Esophagus squamous epithelium (tissue), 4 donors: ENCODE data around the gene ZNF385D.

Experiments
- POLR2A ChIP-seq, 4 donors: fragments of 450-650 bp; IDR thresholded peaks; one replicate each; pipeline ENCODE4 v1.6.1; 2017; ENCODE audit warnings: antibody characterized with exemption in 4 of 4, mild to moderate bottlenecking in 4 of 4, moderate library complexity in 3 of 4
- TF ChIP-seq, protein P1 (sequence below), 6 experiments: fragments of 450-650 bp in 4 of 6; fragments of 200-600 bp in 2 of 6; sonication (generic) in 2 of 6; IDR thresholded peaks; one replicate each; pipeline ENCODE4 v1.5.1; 2016 to 2019; ENCODE audit warnings: antibody characterized with exemption in 6 of 6, mild to moderate bottlenecking in 4 of 6, moderate library complexity in 4 of 6

DNA sequence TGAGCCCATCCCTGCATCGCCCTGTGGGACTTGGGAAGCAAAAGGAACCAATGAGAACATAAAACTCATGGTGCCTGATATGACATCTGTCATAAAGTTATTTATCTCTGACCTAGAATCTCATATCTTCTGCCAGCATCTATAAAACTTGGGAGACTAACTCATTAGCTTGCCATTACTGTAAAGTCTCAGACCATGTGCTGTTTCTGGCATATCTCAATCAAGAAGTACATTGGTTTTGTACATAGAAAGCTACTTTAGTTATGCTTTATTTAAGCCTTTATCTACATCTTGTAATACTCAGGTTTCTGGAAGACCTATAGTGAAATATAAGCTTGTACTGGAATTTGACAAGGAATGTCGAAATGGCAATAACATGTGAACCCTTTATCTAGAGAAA lies 112.5 kb downstream of the ZNF385D start:
- TF ChIP-seq, protein P1, sequence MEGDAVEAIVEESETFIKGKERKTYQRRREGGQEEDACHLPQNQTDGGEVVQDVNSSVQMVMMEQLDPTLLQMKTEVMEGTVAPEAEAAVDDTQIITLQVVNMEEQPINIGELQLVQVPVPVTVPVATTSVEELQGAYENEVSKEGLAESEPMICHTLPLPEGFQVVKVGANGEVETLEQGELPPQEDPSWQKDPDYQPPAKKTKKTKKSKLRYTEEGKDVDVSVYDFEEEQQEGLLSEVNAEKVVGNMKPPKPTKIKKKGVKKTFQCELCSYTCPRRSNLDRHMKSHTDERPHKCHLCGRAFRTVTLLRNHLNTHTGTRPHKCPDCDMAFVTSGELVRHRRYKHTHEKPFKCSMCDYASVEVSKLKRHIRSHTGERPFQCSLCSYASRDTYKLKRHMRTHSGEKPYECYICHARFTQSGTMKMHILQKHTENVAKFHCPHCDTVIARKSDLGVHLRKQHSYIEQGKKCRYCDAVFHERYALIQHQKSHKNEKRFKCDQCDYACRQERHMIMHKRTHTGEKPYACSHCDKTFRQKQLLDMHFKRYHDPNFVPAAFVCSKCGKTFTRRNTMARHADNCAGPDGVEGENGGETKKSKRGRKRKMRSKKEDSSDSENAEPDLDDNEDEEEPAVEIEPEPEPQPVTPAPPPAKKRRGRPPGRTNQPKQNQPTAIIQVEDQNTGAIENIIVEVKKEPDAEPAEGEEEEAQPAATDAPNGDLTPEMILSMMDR (IDR thresholded peaks at IDR 0.05): no peak
- TF ChIP-seq POLR2A (IDR thresholded peaks at IDR 0.05): no peak
